GM12878 (cell line): ENCODE results near the gene NUDCD3. TPM values are rescaled to one million over a fixed set of nuclear protein-coding genes. Genes with fewer than 3 reads are reported as not detected.
A peak's percentile ranks its signal among the peaks of the same experiment; 100 is the strongest.

Experiments
- ATAC-seq: fragments of 200-7000 bp; cut with Tn5 transposase; 3 replicates; pipeline ENCODE4 v1.9.1; 2020; ENCODE audit warnings: mild to moderate bottlenecking, moderate library complexity
- BruUV-seq: library from RNA; stranded (reverse); fragments of 400-500 nt; replicated peaks from 2 replicates; lab custom pipeline; 2021; lab: Mats Ljungman, UMichigan
- CTCF ChIA-PET: fragments of 300-600 bp; sonication (Branson Sonifier 250); formaldehyde crosslinking; extraction: SDS; loops from one replicate; lab custom pipeline; 2021; ENCODE audit warnings: inconsistent platforms; lab: Yijun Ruan, JAX
- POLR2A ChIA-PET: fragments of 350-600 bp; formaldehyde crosslinking; extraction: SDS; loops from one replicate; lab custom pipeline; 2021; ENCODE audit warnings: inconsistent platforms; lab: Charles Lee
- RAD21 ChIA-PET: fragments of 300-600 bp; sonication (Branson Sonifier 250); formaldehyde crosslinking; loops from one replicate; lab custom pipeline; 2023; ENCODE audit warnings: antibody characterized with exemption; ENCODE audit not compliant: unreplicated experiment; lab: Charles Lee
- SMC1A ChIA-PET: fragments of 300-600 bp; sonication (Branson Sonifier 250); formaldehyde crosslinking; loops from one replicate; lab custom pipeline; 2023; ENCODE audit not compliant: unreplicated experiment, uncharacterized antibody; lab: Charles Lee
- DNase-seq: peaks from one replicate; pipeline ENCODE4 v3.0.0-alpha.2; 2011; ENCODE audit warnings: low read depth, low spot score
- FAIRE-seq: peaks from 3 replicates; lab custom pipeline; 2011; peaks lifted over from hg19 to GRCh38; lab: Jason Lieb, UNC
- H2AFZ ChIP-seq: 2 replicates; pipeline ENCODE4 v1.6.0; 2011; ENCODE audit warnings: low read depth, low read length, control low read depth; ENCODE audit not compliant: control insufficient read depth
- H3K27ac ChIP-seq: 2 replicates; pipeline ENCODE4 v1.5.1; 2011; ENCODE audit warnings: control low read depth; ENCODE audit not compliant: control insufficient read depth, insufficient read depth
- H3K27me3 ChIP-seq, 2 experiments: replicated peaks in 1 of 2; 2 replicates each; pipeline versions ENCODE4 v1.6.0 to v1.6.1; 2011; ENCODE audit warnings: low read length in 1 of 2; ENCODE audit not compliant: control insufficient read depth in 2 of 2, insufficient read depth in 2 of 2
- H3K36me3 ChIP-seq, 2 experiments: 2 replicates each; pipeline ENCODE4 v1.5.1; 2011; ENCODE audit warnings: low read length in 1 of 2; ENCODE audit not compliant: control insufficient read depth in 2 of 2, insufficient read depth in 2 of 2
- H3K4me1 ChIP-seq: 2 replicates; pipeline ENCODE4 v1.6.1; 2011; ENCODE audit warnings: mild to moderate bottlenecking, low read length, moderate library complexity, mixed read lengths; ENCODE audit not compliant: control insufficient read depth, insufficient read depth
- H3K4me2 ChIP-seq: 2 replicates; pipeline ENCODE4 v1.6.0; 2011; ENCODE audit warnings: control low read depth; ENCODE audit not compliant: control insufficient read depth, insufficient read depth
- H3K4me3 ChIP-seq: fragments of 200-600 bp; sonication (generic); 2 replicates; pipeline ENCODE4 v1.5.1; 2016
- H3K79me2 ChIP-seq: 2 replicates; pipeline ENCODE4 v1.6.0; 2011; ENCODE audit warnings: low read length; ENCODE audit not compliant: control insufficient read depth, insufficient read depth
- H3K9ac ChIP-seq: 2 replicates; pipeline ENCODE4 v1.8.0; 2011; ENCODE audit warnings: low read length, control low read depth, mixed read lengths; ENCODE audit not compliant: control insufficient read depth, insufficient read depth
- H3K9me3 ChIP-seq: replicated peaks from 3 replicates; pipeline ENCODE4 v1.5.1; 2011; ENCODE audit warnings: mild to moderate bottlenecking, low read length; ENCODE audit not compliant: control insufficient read depth, insufficient read depth
- H4K20me1 ChIP-seq: 2 replicates; pipeline ENCODE4 v1.6.0; 2011; ENCODE audit not compliant: control insufficient read depth, insufficient read depth
- FOXM1 ChIP-seq: IDR thresholded peaks from 2 replicates; pipeline ENCODE4 v1.6.1; 2012; ENCODE audit warnings: low read depth, mild to moderate bottlenecking, inconsistent platforms, low read length, moderate library complexity
- HSF1 ChIP-seq: fragments of 150-350 bp; IDR thresholded peaks from 2 replicates; pipeline ENCODE4 v1.6.1; 2014; ENCODE audit warnings: mild to moderate bottlenecking, low read depth, low read length
- JUNB ChIP-seq: IDR thresholded peaks from 2 replicates; pipeline ENCODE4 v1.6.1; 2016; ENCODE audit warnings: antibody characterized with exemption, mild to moderate bottlenecking
- MEF2B ChIP-seq: fragments of 450-650 bp; IDR thresholded peaks from 2 replicates; pipeline ENCODE4 v1.6.1; 2018; ENCODE audit warnings: mild to moderate bottlenecking, moderate library complexity; ENCODE audit not compliant: partially characterized antibody, poor library complexity, severe bottlenecking
- NR2C2 ChIP-seq: IDR thresholded peaks from 2 replicates; pipeline ENCODE4 v1.6.1; 2011; ENCODE audit warnings: borderline replicate concordance, low read depth; ENCODE audit not compliant: control insufficient read depth, insufficient read length
- PKNOX1 ChIP-seq: fragments of 450-650 bp; IDR thresholded peaks from 2 replicates; pipeline ENCODE4 v1.6.1; 2016; ENCODE audit warnings: mild to moderate bottlenecking
- POU2F2 ChIP-seq: IDR thresholded peaks from 3 replicates; pipeline ENCODE4 v1.6.1; 2011; ENCODE audit warnings: low read depth, mild to moderate bottlenecking, low read length, borderline replicate concordance
- RELB ChIP-seq: fragments of 450-650 bp; IDR thresholded peaks from 2 replicates; pipeline ENCODE4 v1.6.1; 2017; ENCODE audit warnings: low read depth, mild to moderate bottlenecking, moderate library complexity
- WGBS: methylation state at CpG from one replicate; pipeline ENCODE4 v1.1.6; 2016; ENCODE audit warnings: low lambda C conversion rate; ENCODE audit not compliant: insufficient replicate concordance, insufficient coverage; ENCODE audit errors: missing lambda C conversion rate; 5-methylcytosine and 5-hydroxymethylcytosine counted together
- in situ Hi-C: fragments of 300-500 bp; cut with MboI; formaldehyde crosslinking; loops from 9 replicates; pipeline ENCODE4 v1.14.3; 2018; ENCODE audit warnings: mixed read lengths
- intact Hi-C: fragments of 100-400 bp; cut with micrococcal nuclease; formaldehyde crosslinking; loops from one replicate; pipeline ENCODE4 v1.14.2; 2022; ENCODE audit not compliant: unreplicated experiment
- polyA plus RNA-seq, 11 experiments: library from polyadenylated mRNA; depleted of rRNA in 4 of 11; unstranded in 6 of 11; stranded (reverse) in 5 of 11; fragments of >200 nt; fragmentation: Nextera tagmentation in 4 of 11; fragmentation: Illumina TruSeq in 1 of 11; extraction: Ambion mirVana in 4 of 11; extraction: Trizol in 1 of 11; gene quantifications; 1 replicate in 1 of 11; 2 replicates in 10 of 11; pipeline versions ENCODE4 v1.2.1 to v1.2.3, GENCODE V29; 2011 to 2016; ENCODE audit warnings: inconsistent platforms in 2 of 11, missing spikeins in 2 of 11, low read depth in 1 of 11
- total RNA-seq, 4 experiments: library from RNA; depleted of rRNA in 3 of 4; stranded (reverse); fragments of >200 nt in 3 of 4; fragmentation: Illumina TruSeq in 1 of 4; extraction: Trizol in 1 of 4; gene quantifications; 2 replicates each; pipeline versions ENCODE4 v1.2.1 to v1.2.3, GENCODE V29; 2013 to 2021

The NUDCD3 gene
- total and polyA plus RNA-seq, 10 of the 15 experiments (the other 5 are each of a cell fraction or from before 2014, with no cell fraction given) = 25.0 to 89.8 (median 46.4) TPM

DNA sequence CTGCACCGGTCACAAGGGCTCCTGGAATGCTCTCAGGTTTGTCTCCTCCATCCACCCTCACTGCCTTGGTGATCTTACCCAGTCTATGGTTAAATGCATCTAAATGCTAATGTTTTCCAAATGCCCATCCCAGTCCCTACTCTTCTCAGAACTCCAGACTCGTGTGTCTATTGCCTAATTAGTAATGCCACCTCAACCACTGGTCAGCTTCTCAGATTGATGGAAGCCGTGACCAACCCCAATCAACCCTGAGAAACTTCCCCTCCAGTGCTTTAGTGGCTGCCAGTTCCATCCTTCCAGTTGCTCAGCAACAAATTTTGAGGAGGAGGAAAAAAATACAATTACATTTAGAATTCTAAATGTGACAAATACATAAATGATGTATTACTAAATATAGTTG lies 18.6 kb downstream of the NUDCD3 start:
- POLR2A ChIA-PET = interaction anchor here (0.7 kb wide), 1 partner anchor 102 kb away, joined by 3 read pairs; the partner anchor contains the start of gene DDX56
- H3K4me2 ChIP-seq = no peak overlapping the region
- H3K36me3 ChIP-seq = peaks cover 7 to 18% of the 10 kb centered on the region in 2 experiments
- peaks cover 12% of the 10 kb centered on the region for H3K79me2 ChIP-seq
- BruUV-seq = no TSS peak
- DNase-seq = no peak
- FAIRE-seq = no peak
- SMC1A ChIA-PET = interaction anchor here (4.5 kb wide), 1 partner anchor 10 kb away, joined by 26 read pairs; no protein-coding TSS in a partner anchor
- WGBS = 79% methylated on average over 3 of the region's 3 CpGs
- intact Hi-C loops = no loop called here
- no peaks in the 10 kb centered on the region for H3K27me3 ChIP-seq
- ATAC-seq = no peak
- no peak overlapping the region for H2AFZ ChIP-seq
- CTCF ChIA-PET = no interaction called here
- H3K9ac ChIP-seq = no peak overlapping the region
- no peaks in the 10 kb centered on the region for H3K4me1 ChIP-seq
- no peak overlapping the region for H3K27ac ChIP-seq
- H3K4me3 ChIP-seq = no peak overlapping the region
- RAD21 ChIA-PET = interaction anchor here (0.8 kb wide), 1 partner anchor 134 kb away, joined by 3 read pairs; the partner anchor contains the start of gene OGDH
- in situ Hi-C loops = no loop called here
- no peaks in the 10 kb centered on the region for H3K9me3 ChIP-seq
- peak; percentile 58 for TF ChIP-seq PKNOX1
- TF ChIP-seq NR2C2 = no peak
- no peak for TF ChIP-seq JUNB
- no peak for TF ChIP-seq MEF2B
- TF ChIP-seq POU2F2 = no peak
- TF ChIP-seq FOXM1 = no peak
- no peak for TF ChIP-seq HSF1
- no peak for TF ChIP-seq RELB
- H4K20me1 ChIP-seq = no peaks in the 10 kb centered on the region
